Right lobe of liver (tissue), 4 donors: ENCODE measurements around the gene TMEM30A.

Experiments used
- CTCF ChIP-seq, 4 donors: fragments of 200-600 bp in 3 of 4; fragments of 450-650 bp in 1 of 4; IDR thresholded peaks; one replicate each; pipeline versions ENCODE4 v1.5.1 to v1.8.0; 2016 to 2022; ENCODE audit warnings: antibody characterized with exemption in 4 of 4, mild to moderate bottlenecking in 2 of 4
- POLR2A ChIP-seq: fragments of 450-650 bp; IDR thresholded peaks from one replicate; pipeline ENCODE4 v1.6.1; 2017; ENCODE audit warnings: antibody characterized with exemption, mild to moderate bottlenecking
- donor health status: DM: no; HTN: no; CAD: no.
- donor health status: DM: no; HTN: no; CAD: no.
- donor health status: DM: no; HTN: yes; CAD: no.

- TF ChIP-seq CTCF (IDR thresholded peaks at IDR 0.05) (no peak), POLR2A (no peak)
These were observed 77.8 kb downstream of the TMEM30A start for GRCh38 chr6:75206576-75207342.
